Esophagus squamous epithelium (tissue), 5 donors: ENCODE data around the gene SERGEF. TPM values are rescaled to one million over a fixed set of nuclear protein-coding genes. Genes with fewer than 3 reads are reported as not detected.

Source experiments
- DNase-seq: peaks from one replicate; lab custom pipeline; 2025; lab: John Stamatoyannopoulos, UW
- H3K27ac ChIP-seq, 4 donors: fragments of 200-600 bp; sonication (generic); one replicate each; pipeline ENCODE4 v1.5.1; 2016 to 2019; ENCODE audit warnings: mild to moderate bottlenecking in 1 of 4
- H3K27me3 ChIP-seq, 4 donors: fragments of 200-600 bp; sonication (generic); 1 replicate in 3 of 4; 2 replicates in 1 of 4; pipeline versions ENCODE4 v1.5.1 to v1.6.0; 2017 to 2021; ENCODE audit warnings: antibody characterized with exemption in 1 of 4
- H3K36me3 ChIP-seq, 3 donors: fragments of 200-600 bp; sonication (generic); one replicate each; pipeline ENCODE4 v1.5.1; 2016 to 2019
- H3K4me1 ChIP-seq, 3 donors: fragments of 200-600 bp; sonication (generic); one replicate each; pipeline ENCODE4 v1.5.1; 2017 to 2019
- H3K4me3 ChIP-seq, 4 donors: fragments of 200-600 bp; sonication (generic); 1 replicate in 3 of 4; 2 replicates in 1 of 4; pipeline ENCODE4 v1.5.1; 2016 to 2019; ENCODE audit warnings: mild to moderate bottlenecking in 2 of 4, moderate library complexity in 1 of 4
- H3K9me3 ChIP-seq, 3 donors: fragments of 200-600 bp; sonication (generic); one replicate each; pipeline ENCODE4 v1.5.1; 2016 to 2019
- CTCF ChIP-seq, 6 experiments: fragments of 450-650 bp in 4 of 6; fragments of 200-600 bp in 2 of 6; sonication (generic) in 2 of 6; IDR thresholded peaks; one replicate each; pipeline ENCODE4 v1.5.1; 2016 to 2019; ENCODE audit warnings: antibody characterized with exemption in 6 of 6, mild to moderate bottlenecking in 4 of 6, moderate library complexity in 4 of 6
- POLR2A ChIP-seq, 4 donors: fragments of 450-650 bp; IDR thresholded peaks; one replicate each; pipeline ENCODE4 v1.6.1; 2017; ENCODE audit warnings: antibody characterized with exemption in 4 of 4, mild to moderate bottlenecking in 4 of 4, moderate library complexity in 3 of 4
- whole genome bisulfite sequencing, 2 donors: methylation state at CpG; one replicate each; pipeline ENCODE4 v1.1.5; 2018; 5-methylcytosine and 5-hydroxymethylcytosine counted together
- intact Hi-C: fragments of 100-400 bp; cut with DNase I; formaldehyde crosslinking; loops from one replicate; pipeline ENCODE4 v1.15.0; 2022
- total RNA-seq, 4 donors: library from RNA; depleted of rRNA; stranded (reverse); fragments of >200 nt; gene quantifications; one replicate each; pipeline ENCODE4 v1.1.0, GENCODE V29; 2016
- donor health status: DM: yes; HTN: yes; CAD: no.

SERGEF gene
- total RNA-seq, 4 donors from 2014 or later = 4.2 to 35.7 (median 13.4) TPM

- no peak for DNase-seq
- H3K4me3 ChIP-seq = no peak overlapping the region
- peaks cover 7 to 52% (median 21%) of the 10 kb centered on the region in 3 donors for H3K4me1 ChIP-seq
- intact Hi-C loops = no loop called here
- H3K9me3 ChIP-seq = no peaks in the 10 kb centered on the region
- no peak for TF ChIP-seq POLR2A (IDR thresholded peaks at IDR 0.05)
- no peak for TF ChIP-seq CTCF (IDR thresholded peaks at IDR 0.05)
- no peak overlapping the region for H3K27ac ChIP-seq
- no peaks in the 10 kb centered on the region for H3K27me3 ChIP-seq
- WGBS, 2 donors = 92 to 100% methylated on average over 1 of the region's 1 CpG
- H3K36me3 ChIP-seq = no peaks in the 10 kb centered on the region
These were observed 202.8 kb downstream of the SERGEF start for GRCh38 chr11:17810041-17810440.

- Histone ChIP-seq H3K4me3 (no peak overlapping the region), H3K27me3 (no peaks in the 10 kb centered on the region), H3K27ac (no peak overlapping the region), H3K4me1 (peaks cover 7 to 24% (median 9%) of the 10 kb centered on the region in 3 donors), H3K36me3 (no peaks in the 10 kb centered on the region), H3K9me3 (no peaks in the 10 kb centered on the region)
- DNase-seq = no peak
- TF ChIP-seq CTCF (IDR thresholded peaks at IDR 0.05) = no peak
- TF ChIP-seq POLR2A (IDR thresholded peaks at IDR 0.05) = no peak
- 51 to 53% methylated on average over 2 to 4 of the region's 4 CpGs for WGBS, 2 donors
- intact Hi-C loops = no loop called here
These were observed 205.8 kb downstream of the SERGEF start for GRCh38 chr11:17807034-17807433.

- TF ChIP-seq CTCF (IDR thresholded peaks at IDR 0.05) (no peak), POLR2A (IDR thresholded peaks at IDR 0.05) (no peak)
- 67 to 100% methylated on average over 1 of the region's 1 CpG for whole genome bisulfite sequencing, 2 donors
- Histone ChIP-seq H3K9me3 (no peaks in the 10 kb centered on the region), H3K4me1 (peaks cover 1 to 13% (median 2%) of the 10 kb centered on the region in 3 donors), H3K27ac (no peak overlapping the region), H3K27me3 (no peaks in the 10 kb centered on the region), H3K36me3 (no peaks in the 10 kb centered on the region), H3K4me3 (no peak overlapping the region)
- intact Hi-C loops = no loop called here
- DNase-seq = no peak
These were observed 207.0 kb downstream of the SERGEF start for GRCh38 chr11:17805873-17806272.

- Histone ChIP-seq H3K36me3 (no peaks in the 10 kb centered on the region), H3K27me3 (no peaks in the 10 kb centered on the region), H3K4me1 (peaks cover 0 to 4% (median 0%) of the 10 kb centered on the region in 3 donors), H3K27ac (no peak overlapping the region), H3K4me3 (no peak overlapping the region), H3K9me3 (no peaks in the 10 kb centered on the region)
- TF ChIP-seq POLR2A (IDR thresholded peaks at IDR 0.05) (no peak), CTCF (IDR thresholded peaks at IDR 0.05) (no peak)
- intact Hi-C loops = no loop called here
- no peak for DNase-seq
- WGBS, 2 donors = 88% methylated on average over 2 to 4 of the region's 4 CpGs
These were observed 207.8 kb downstream of the SERGEF start for GRCh38 chr11:17805043-17805442.

GRCh38 chr11:17803754-17804334 is 209.0 kb downstream of the SERGEF start:
- no peak for DNase-seq
- WGBS, 2 donors = 88 to 89% methylated on average over 6 to 7 of the region's 7 CpGs

More at GRCh38 chr11:17803754-17804334, 209.0 kb downstream of the SERGEF start:
- Histone ChIP-seq H3K36me3 (no peaks in the 10 kb centered on the region), H3K4me3 (no peak overlapping the region), H3K27me3 (no peaks in the 10 kb centered on the region), H3K9me3 (no peaks in the 10 kb centered on the region), H3K4me1 (peaks cover 0 to 6% (median 3%) of the 10 kb centered on the region in 3 donors), H3K27ac (no peak overlapping the region)
- intact Hi-C loops = no loop called here
- no peak for TF ChIP-seq CTCF (IDR thresholded peaks at IDR 0.05)
- no peak for TF ChIP-seq POLR2A (IDR thresholded peaks at IDR 0.05)
